ENCODE measurements around the gene RELN.

DNA sequence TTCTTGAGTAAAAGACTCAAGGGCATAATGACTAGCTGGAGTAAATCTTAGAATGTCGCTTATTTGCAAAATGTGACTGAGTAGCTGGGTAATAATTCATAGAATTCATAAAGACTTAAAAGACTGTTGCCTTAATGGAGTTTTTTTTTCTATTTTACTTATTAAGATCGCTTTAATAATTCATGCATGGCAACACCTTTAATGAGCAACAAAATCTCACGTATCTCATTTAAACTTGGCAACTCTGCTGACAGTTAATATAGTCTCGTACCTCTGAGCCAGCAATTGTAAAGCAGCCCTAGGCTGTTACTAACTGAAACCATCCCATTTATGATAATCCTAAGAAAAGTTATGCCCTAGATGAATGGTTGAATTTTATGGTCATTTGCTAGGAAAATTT, 455.7 kb downstream of the RELN start:
- TF ChIP-seq, protein P1, sequence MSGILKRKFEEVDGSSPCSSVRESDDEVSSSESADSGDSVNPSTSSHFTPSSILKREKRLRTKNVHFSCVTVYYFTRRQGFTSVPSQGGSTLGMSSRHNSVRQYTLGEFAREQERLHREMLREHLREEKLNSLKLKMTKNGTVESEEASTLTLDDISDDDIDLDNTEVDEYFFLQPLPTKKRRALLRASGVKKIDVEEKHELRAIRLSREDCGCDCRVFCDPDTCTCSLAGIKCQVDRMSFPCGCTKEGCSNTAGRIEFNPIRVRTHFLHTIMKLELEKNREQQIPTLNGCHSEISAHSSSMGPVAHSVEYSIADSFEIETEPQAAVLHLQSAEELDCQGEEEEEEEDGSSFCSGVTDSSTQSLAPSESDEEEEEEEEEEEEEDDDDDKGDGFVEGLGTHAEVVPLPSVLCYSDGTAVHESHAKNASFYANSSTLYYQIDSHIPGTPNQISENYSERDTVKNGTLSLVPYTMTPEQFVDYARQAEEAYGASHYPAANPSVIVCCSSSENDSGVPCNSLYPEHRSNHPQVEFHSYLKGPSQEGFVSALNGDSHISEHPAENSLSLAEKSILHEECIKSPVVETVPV (CRISPR knock-in tag; IDR thresholded peaks at IDR 0.05) = no peak
- TF ChIP-seq ZFP30 (CRISPR knock-in tag; IDR thresholded peaks at IDR 0.05) = no peak
- TF ChIP-seq, protein P2, sequence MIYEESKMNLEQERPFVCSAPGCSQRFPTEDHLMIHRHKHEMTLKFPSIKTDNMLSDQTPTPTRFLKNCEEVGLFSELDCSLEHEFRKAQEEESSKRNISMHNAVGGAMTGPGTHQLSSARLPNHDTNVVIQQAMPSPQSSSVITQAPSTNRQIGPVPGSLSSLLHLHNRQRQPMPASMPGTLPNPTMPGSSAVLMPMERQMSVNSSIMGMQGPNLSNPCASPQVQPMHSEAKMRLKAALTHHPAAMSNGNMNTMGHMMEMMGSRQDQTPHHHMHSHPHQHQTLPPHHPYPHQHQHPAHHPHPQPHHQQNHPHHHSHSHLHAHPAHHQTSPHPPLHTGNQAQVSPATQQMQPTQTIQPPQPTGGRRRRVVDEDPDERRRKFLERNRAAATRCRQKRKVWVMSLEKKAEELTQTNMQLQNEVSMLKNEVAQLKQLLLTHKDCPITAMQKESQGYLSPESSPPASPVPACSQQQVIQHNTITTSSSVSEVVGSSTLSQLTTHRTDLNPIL (CRISPR knock-in tag; IDR thresholded peaks at IDR 0.05; ENCODE audit: low read depth) = no peak
- no peak for TF ChIP-seq ISL1 (CRISPR knock-in tag; IDR thresholded peaks at IDR 0.05)

All from SK-N-SH treated with all-trans-retinoic acid at 6 μM for 48 hours (cell line).